ENCODE measurements around the gene SLC4A4.
A peak's percentile ranks its signal among the peaks of the same experiment; 100 is the strongest.

SLC4A4 gene

DNA sequence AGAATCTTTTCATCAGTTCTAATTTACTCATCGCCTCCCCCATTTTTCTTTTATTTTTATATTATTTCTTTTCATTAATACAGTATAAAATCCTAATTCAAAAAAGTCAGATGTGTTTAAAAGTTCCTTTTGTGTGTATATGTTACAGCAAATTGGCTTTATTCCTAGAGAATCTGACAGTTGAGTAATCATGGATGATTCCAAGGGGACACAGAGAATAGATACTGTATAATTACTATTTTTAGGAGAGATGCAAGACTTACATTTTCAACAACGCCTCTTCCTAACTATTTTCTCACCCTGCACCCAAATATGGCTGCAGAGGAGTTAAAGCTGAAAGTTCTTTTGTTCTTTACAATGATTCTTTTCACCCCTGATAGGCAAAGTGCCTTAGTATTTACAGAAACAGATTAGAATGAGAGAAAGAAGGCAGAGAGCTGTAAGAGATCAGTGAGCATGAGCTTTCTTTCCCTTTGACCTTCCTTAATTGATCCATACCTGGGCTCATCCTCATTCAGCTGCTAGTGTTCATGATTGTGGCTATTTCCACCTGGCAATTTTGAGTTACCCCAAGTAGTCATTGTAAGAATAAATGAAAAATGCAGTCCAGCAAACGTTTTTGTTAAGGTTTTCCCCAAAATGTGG lies 210.8 kb downstream of the SLC4A4 start:
- DNase-seq: no peak

- DNase-seq: no peak
Observed at GRCh38 chr4:71550220-71551165, 211.7 kb downstream of the SLC4A4 start.

GRCh38 chr4:71553605-71554004 lies 214.8 kb downstream of the SLC4A4 start:
- peak; percentile 3 for DNase-seq

GRCh38 chr4:71554025-71554424 lies 215.2 kb downstream of the SLC4A4 start:
- no peak for DNase-seq

- no peak for DNase-seq
Observed at GRCh38 chr4:71558248-71558647, 219.4 kb downstream of the SLC4A4 start.

GRCh38 chr4:71559957-71560571 lies 221.2 kb downstream of the SLC4A4 start:
- no peak for DNase-seq

DNA sequence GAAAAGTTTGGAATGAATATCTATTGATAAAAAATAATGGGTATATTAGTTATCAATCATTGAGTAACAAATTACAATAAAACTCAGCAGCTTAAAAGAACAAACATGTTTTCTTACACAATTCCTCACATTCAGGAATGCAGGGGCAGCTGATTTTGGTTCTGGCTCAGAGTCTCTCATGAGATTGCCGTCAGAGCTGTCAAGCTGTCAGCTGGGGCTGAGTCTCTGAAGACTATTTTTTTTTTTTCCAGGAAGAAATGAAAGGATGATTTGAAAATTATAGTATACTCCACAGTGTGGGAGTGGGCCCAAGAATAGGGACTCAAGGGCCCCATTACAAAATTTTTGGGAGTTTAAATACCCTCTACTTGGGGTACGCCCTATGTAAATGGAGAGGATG lies 226.0 kb downstream of the SLC4A4 start:
- no peak for DNase-seq

GRCh38 chr4:71566856-71567255 lies 228.0 kb downstream of the SLC4A4 start:
- DNase-seq: no peak

DNA sequence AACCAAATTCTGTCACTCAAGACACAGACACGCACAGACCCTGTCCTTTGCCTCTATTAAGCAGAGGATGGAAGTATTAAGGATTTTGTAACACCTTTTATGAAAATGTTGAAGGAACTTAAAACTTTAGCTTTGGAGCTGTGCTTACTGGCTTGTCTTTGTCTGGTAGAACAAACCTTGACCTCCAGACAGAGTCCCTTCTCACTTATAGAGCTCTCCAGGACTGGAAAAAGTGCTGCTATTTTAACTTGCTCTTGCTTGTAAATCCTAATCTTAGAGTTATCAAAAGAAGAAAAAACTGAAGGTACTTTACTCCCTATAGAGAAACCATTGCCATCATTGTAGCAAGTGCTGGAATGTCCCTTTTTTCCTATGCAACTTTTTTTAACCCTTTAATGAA lies 229.3 kb downstream of the SLC4A4 start:
- DNase-seq: no peak

- no peak for DNase-seq
Observed at GRCh38 chr4:71570492-71570891, 231.7 kb downstream of the SLC4A4 start.

GRCh38 chr4:71571346-71571745 lies 232.5 kb downstream of the SLC4A4 start:
- no peak for DNase-seq

DNA sequence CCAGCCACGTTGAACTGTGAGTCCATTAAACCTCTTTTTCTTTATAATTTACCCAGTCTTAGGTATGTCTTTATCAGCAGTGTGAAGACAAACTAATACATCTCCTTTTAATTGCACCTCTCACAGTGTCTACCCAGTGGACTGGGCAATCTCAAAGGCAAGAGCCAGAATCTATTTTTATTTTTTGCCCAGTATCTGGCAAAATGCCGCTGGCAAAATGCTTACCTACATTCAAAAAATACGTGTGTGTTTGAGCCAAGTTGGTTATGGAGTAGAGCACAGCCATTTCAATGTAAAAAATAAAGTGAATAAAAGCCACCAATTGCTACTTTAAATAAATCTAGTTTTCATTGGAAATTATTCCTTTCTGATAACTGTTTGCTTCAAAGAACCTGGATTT lies 245.2 kb downstream of the SLC4A4 start:
- DNase-seq: no peak

DNA sequence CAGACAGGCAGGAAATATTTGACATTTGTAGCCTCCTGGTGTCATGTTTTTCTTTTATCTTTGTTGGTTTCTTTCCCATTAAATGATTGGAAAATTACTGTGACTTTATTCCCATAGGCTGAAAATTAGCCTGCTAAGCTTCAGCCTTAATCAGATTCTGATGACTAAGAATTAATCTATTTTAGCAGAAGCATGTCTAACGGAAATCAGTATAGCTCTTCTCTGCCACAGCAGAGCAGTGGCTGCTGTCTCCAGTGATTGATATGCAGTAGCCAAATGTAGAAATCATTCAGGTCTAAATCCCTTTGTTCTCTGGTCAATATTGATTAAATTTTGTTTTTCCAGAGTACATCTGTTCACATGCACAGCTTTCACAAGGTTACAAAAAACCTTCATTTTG lies 245.8 kb downstream of the SLC4A4 start:
- no peak for DNase-seq

DNA sequence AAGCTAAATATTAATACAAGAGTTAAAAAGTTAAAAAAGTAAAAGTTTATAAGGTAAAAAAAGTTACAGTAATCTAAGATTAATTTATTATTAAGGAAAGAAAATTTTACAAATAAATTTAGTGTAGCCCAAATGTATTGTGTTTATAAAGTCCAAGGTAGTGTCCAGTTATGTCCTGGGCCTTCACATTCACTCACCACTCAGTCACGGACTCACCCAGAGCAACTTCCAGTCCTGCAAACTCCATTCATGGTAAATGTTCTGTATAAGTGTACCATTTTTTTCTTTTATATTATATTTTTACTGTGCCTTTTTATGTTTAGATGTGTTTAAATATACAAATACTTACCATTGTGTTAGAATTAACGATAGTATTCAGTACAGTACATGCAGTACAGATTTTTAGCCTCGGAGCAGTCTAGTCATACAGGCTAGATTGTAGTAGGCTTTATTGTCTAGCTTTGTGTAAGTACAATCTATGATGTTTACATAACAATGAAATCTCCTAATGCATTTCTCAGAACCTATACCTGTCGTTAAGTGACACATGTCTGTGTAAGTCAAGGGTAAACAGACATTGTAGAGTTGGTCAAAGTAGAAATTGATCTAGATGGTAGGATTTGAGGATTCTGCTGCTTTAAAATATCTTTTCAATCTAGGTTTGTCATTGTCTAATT lies 247.4 kb downstream of the SLC4A4 start:
- DNase-seq: no peak

- no peak for DNase-seq
Observed at GRCh38 chr4:71587995-71588394, 249.2 kb downstream of the SLC4A4 start.

DNA sequence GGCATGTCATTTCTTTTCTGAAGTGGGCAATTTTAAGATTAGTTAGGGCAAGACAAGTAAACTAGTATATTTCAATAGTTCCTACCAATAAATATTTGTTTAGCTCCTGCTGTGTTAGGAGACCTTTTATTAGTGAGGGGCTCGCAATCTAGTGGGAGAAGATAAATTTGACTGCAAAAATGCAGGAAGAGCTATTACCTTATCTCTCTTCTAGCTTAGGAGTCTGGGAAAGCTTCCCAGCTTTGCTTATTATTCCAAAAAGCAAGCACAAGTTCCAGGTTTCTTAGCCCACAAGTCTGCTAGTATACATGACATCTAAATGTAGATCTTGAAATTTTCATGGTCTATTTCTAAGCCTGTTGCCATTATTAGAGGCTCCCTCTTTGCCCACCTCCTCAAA lies 254.0 kb downstream of the SLC4A4 start:
- no peak for DNase-seq

- DNase-seq: no peak
Observed at GRCh38 chr4:71593311-71593710, 254.5 kb downstream of the SLC4A4 start.

GRCh38 chr4:71595576-71596108 lies 256.8 kb downstream of the SLC4A4 start:
- no peak for DNase-seq

DNA sequence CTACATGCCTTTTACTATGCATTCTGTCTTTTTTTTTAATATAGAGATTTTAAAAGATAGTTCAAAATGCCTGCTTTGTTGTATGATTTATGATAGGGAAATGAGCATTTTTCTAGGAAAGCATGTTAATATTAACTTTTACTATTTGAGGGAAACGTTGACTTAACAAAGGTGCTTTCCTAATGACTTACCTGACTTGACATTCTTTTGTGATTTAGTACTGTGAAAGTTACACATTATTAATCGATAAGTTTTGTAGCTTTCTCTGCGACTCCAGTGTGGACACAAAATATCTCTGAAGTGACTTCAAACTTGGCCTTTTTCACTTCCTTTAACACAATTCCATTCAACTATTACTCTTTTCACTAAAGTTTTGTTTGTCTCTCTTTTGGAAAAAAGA lies 260.8 kb downstream of the SLC4A4 start:
- no peak for DNase-seq

GRCh38 chr4:71602289-71602900 lies 263.6 kb downstream of the SLC4A4 start:
- DNase-seq: no peak

- peak; percentile 4 for DNase-seq
Observed at GRCh38 chr4:71604785-71605184, 266.0 kb downstream of the SLC4A4 start.

DNA sequence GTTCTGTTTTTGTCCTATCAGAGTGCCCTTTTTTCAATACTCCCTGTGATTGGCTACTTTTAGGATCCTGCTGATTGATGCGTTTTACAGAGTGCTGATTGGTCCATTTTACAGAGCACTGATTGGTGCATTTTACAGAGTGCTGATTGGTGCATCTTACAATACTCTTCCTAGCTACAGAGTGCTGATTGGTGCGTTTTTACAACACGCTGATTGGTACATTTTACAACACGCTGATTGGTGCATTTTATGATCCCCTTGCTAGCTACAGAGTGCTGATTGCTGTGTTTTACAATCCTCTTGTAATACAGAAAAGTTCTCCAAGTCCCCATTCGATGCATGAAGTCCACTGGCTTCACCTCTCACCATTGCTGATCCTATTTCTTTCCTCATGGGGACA lies 268.3 kb downstream of the SLC4A4 start:
- no peak for DNase-seq
